ENCODE results near the gene PPARD. TPM values are rescaled to one million over a fixed set of nuclear protein-coding genes. Genes with fewer than 3 reads are reported as not detected.

Gene PPARD
- polyA plus RNA-seq, 1 experiment, result 26.9 TPM

DNA sequence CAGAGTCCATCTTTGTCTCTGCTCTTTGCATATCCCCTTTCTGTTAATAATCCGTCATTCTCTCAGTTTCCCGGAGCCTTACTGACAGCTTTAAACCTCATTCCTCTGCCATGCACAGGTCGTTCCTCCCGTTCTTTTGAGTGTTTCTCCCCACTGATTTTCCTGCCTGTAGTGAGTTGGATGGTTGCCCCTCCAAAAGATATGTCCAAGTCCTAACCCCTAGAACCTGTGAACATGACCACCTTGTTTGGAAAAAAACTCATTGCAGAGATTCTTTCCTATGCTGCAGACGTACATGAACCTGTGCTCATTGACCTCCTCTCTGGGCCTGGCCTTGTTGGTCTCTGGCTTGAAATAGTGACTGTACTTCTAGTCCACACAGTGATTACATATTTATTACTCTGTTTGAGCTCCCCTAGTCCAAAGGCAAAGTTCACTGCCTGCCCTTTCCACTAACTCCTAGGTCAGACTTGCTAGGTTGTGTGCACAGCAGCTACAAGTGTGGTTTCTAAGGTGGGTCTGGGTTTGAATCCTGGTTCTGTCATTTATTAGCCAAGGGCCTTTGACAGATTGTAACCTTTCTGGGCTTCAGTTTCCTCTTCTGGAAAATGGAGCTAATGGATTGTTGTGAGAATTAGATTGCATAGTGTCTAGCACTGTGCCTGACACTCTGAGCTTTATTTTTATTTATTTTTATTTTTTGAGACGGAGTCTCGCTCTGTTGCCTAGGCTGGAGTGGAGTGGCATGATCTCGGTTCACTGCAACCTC lies 29.3 kb downstream of the PPARD start:
- TF ChIP-seq, protein P1, sequence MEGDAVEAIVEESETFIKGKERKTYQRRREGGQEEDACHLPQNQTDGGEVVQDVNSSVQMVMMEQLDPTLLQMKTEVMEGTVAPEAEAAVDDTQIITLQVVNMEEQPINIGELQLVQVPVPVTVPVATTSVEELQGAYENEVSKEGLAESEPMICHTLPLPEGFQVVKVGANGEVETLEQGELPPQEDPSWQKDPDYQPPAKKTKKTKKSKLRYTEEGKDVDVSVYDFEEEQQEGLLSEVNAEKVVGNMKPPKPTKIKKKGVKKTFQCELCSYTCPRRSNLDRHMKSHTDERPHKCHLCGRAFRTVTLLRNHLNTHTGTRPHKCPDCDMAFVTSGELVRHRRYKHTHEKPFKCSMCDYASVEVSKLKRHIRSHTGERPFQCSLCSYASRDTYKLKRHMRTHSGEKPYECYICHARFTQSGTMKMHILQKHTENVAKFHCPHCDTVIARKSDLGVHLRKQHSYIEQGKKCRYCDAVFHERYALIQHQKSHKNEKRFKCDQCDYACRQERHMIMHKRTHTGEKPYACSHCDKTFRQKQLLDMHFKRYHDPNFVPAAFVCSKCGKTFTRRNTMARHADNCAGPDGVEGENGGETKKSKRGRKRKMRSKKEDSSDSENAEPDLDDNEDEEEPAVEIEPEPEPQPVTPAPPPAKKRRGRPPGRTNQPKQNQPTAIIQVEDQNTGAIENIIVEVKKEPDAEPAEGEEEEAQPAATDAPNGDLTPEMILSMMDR (IDR thresholded peaks at IDR 0.05; ENCODE audit: low read depth, low read length), result no peak
- no peak for DNase-seq (ENCODE audit: low read depth, low spot score)
- ChIA-PET CTCF (interaction anchor here (1.3 to 1.6 kb wide), 2 partner anchors 44 to 78 kb away, joined by 3 to 8 read pairs; no protein-coding TSS in a partner anchor), POLR2A (no interaction called here)
- H3K27ac ChIP-seq (ENCODE audit: low read depth, low read length), result peak overlapping the region; percentile 91
- H3K4me3 ChIP-seq (ENCODE audit: low read depth, low read length), result no peak overlapping the region
- no peaks in the 10 kb centered on the region for H3K9me3 ChIP-seq (ENCODE audit: control insufficient read depth, insufficient read depth, low read length)
- H3K27me3 ChIP-seq (ENCODE audit: control insufficient read depth, insufficient read depth, low read length), result no peaks in the 10 kb centered on the region

DNA sequence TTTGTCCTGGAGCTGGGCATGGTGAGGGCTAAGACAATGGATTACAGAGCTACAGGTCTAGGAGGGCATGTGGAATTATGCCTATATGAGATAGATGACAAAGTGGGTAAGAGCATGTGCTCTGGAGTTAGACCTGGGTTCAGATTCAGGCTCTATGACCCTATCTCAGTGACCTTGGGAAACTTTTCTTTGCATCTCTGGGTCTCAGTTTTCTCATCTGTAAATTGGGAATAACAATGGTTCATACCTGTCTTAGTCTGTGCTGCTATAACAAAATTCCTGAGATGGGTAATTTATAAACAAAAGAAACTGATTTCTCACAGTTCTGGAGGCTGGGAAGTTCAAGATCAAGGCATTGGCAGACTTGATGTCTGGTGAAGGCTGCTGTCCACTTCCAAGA lies 30.3 kb downstream of the PPARD start:
- Histone ChIP-seq H3K27me3 (ENCODE audit: control insufficient read depth, insufficient read depth, low read length) (no peaks in the 10 kb centered on the region), H3K4me3 (ENCODE audit: low read depth, low read length) (no peak overlapping the region), H3K27ac (ENCODE audit: low read depth, low read length) (no peak overlapping the region), H3K9me3 (ENCODE audit: control insufficient read depth, insufficient read depth, low read length) (no peaks in the 10 kb centered on the region)
- TF ChIP-seq, protein P1 (IDR thresholded peaks at IDR 0.05; ENCODE audit: low read depth, low read length), result no peak
- ChIA-PET CTCF (no interaction called here), POLR2A (no interaction called here)
- no peak for DNase-seq (ENCODE audit: low read depth, low spot score)

DNA sequence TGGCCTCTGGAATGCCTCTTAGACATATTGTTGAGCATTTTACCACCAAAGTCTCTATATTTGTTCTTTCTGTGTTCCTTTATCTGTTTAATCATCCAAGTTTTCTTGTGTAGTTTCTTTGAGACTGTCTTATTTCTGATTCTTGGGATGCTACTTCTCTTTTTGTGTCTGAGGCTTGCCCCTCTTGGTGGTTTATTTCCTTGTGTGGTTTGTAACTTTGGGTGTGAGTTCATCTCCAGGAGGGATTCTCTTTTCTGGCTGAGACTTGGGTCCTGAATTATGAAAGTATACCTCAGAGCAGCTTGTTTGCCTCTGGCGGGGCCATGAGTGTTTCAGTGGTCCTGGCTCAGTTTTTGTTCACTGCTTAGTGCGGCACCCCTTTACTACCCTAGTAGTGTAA lies 33.9 kb downstream of the PPARD start:
- ChIA-PET CTCF (interaction anchor here (1.5 kb wide), 2 partner anchors 39 to 73 kb away, joined by 3 to 4 read pairs; no protein-coding TSS in a partner anchor), POLR2A (interaction anchor here (1.3 to 1.7 kb wide), 2 partner anchors 43 to 52 kb away, joined by 4 to 5 read pairs; no protein-coding TSS in a partner anchor)
- Histone ChIP-seq H3K4me3 (ENCODE audit: low read depth, low read length) (no peak overlapping the region), H3K27ac (ENCODE audit: low read depth, low read length) (peak overlapping the region; percentile 88), H3K27me3 (ENCODE audit: control insufficient read depth, insufficient read depth, low read length) (no peaks in the 10 kb centered on the region), H3K9me3 (ENCODE audit: control insufficient read depth, insufficient read depth, low read length) (no peaks in the 10 kb centered on the region)
- TF ChIP-seq, protein P1 (IDR thresholded peaks at IDR 0.05; ENCODE audit: low read depth, low read length), result no peak
- DNase-seq (ENCODE audit: low read depth, low spot score), result no peak

DNA sequence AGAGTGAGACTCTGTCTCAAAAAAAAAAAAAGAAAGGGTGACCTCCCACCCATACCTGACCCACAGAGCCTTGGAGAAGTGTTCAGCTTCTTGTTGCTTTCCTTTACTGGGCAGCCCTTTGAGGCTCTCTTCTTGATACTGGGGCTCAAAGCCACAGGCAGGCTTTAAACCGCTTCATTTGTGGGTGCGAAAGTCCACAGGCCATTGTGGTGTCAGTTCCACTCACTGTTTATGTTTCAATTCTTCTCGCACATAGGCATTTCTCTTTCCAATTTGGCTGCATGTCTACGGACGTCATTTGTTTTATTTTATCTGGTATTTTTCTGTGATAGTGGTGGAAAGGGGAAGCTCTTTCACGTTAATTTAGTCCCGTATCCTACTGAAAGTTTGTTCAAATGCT lies 34.6 kb downstream of the PPARD start:
- H3K27ac ChIP-seq (ENCODE audit: low read depth, low read length), result peak overlapping the region; percentile 88
- DNase-seq (ENCODE audit: low read depth, low spot score), result no peak
- ChIA-PET POLR2A (interaction anchor here (0.7 to 1.7 kb wide), 3 partner anchors 41 to 51 kb away, joined by 3 to 5 read pairs (median 4); no protein-coding TSS in a partner anchor), CTCF (interaction anchor here (0.7 to 1.5 kb wide), 3 partner anchors 12 to 72 kb away, joined by 3 to 4 read pairs (median 3); no protein-coding TSS in a partner anchor)
- TF ChIP-seq, protein P1 (IDR thresholded peaks at IDR 0.05; ENCODE audit: low read depth, low read length), result no peak
- H3K27me3 ChIP-seq (ENCODE audit: control insufficient read depth, insufficient read depth, low read length), result no peaks in the 10 kb centered on the region
- peak overlapping the region; percentile 37 for H3K4me3 ChIP-seq (ENCODE audit: low read depth, low read length)
- no peaks in the 10 kb centered on the region for H3K9me3 ChIP-seq (ENCODE audit: control insufficient read depth, insufficient read depth, low read length)

DNA sequence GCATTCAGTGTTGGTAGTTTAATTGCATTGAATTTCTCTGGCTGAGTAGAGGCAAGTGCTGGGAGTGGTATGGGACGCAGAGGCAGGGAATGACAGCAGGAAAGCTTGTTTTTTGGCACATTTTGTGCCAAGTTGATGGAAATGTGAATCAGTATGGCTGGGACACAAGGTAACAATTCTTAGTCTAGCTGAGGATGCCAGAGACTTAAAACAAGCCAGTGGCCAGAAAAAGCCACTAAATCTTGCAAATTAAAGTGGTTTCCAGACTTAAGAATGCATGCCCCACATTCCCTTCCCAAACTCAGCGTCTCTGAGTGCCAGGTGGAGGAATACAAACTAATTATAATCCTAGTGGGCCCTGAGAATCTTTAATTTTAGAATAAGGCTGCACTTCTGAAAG lies 35.9 kb downstream of the PPARD start:
- Histone ChIP-seq H3K27me3 (ENCODE audit: control insufficient read depth, insufficient read depth, low read length) (no peaks in the 10 kb centered on the region), H3K27ac (ENCODE audit: low read depth, low read length) (no peak overlapping the region), H3K9me3 (ENCODE audit: control insufficient read depth, insufficient read depth, low read length) (no peaks in the 10 kb centered on the region), H3K4me3 (ENCODE audit: low read depth, low read length) (no peak overlapping the region)
- CTCF ChIA-PET, result interaction anchor here (1.2 to 1.7 kb wide), 4 partner anchors 37 to 90 kb away, joined by 3 to 7 read pairs (median 4); partner anchors contain the start of gene RPL10A
- TF ChIP-seq, protein P1 (IDR thresholded peaks at IDR 0.05; ENCODE audit: low read depth, low read length), result no peak
- POLR2A ChIA-PET, result interaction anchor here (1.7 kb wide), 1 partner anchor 41 kb away, joined by 5 read pairs; no protein-coding TSS in a partner anchor
- DNase-seq (ENCODE audit: low read depth, low spot score), result no peak
